Fibroblast of lung (primary cell): ENCODE results near the gene ITIH3. TPM values are rescaled to one million over a fixed set of nuclear protein-coding genes. Genes with fewer than 3 reads are reported as not detected.

Source experiments
- DNase-seq, 2 donors: peaks; one replicate each; pipeline versions ENCODE4 v3.0.0 to v3.0.0-alpha.2; 2010; ENCODE audit warnings: low read depth in 2 of 2
- H2AFZ ChIP-seq: 2 replicates; pipeline ENCODE4 v1.5.1; 2012; ENCODE audit warnings: low read length, control low read depth, inconsistent platforms
- H3K27ac ChIP-seq: 2 replicates; pipeline ENCODE4 v1.5.1; 2011; ENCODE audit warnings: low read length, control low read depth; ENCODE audit not compliant: insufficient read depth
- H3K27me3 ChIP-seq: 2 replicates; pipeline ENCODE4 v1.5.1; 2011; ENCODE audit warnings: mild to moderate bottlenecking, low read length; ENCODE audit not compliant: control insufficient read depth, insufficient read depth
- H3K36me3 ChIP-seq: 2 replicates; pipeline ENCODE4 v1.5.1; 2011; ENCODE audit warnings: low read length; ENCODE audit not compliant: control insufficient read depth, insufficient read depth
- H3K4me1 ChIP-seq: 2 replicates; pipeline ENCODE4 v1.5.1; 2011; ENCODE audit warnings: low read length; ENCODE audit not compliant: control insufficient read depth, insufficient read depth; ENCODE audit errors: extremely low read depth
- H3K4me2 ChIP-seq: 2 replicates; pipeline ENCODE4 v1.5.1; 2011; ENCODE audit warnings: low read length, control low read depth; ENCODE audit not compliant: insufficient read depth; ENCODE audit errors: extremely low read depth
- H3K4me3 ChIP-seq, 4 experiments: fragments of 200-600 bp in 1 of 4; sonication (generic) in 1 of 4; replicated peaks in 1 of 4; 2 replicates each; pipeline ENCODE4 v1.5.1; 2011 to 2016; ENCODE audit warnings: low read length in 4 of 4, low read depth in 3 of 4, mild to moderate bottlenecking in 3 of 4, control low read depth in 2 of 4, inconsistent platforms in 1 of 4, mixed read lengths in 1 of 4; ENCODE audit not compliant: insufficient read depth in 1 of 4; ENCODE audit errors: control extremely low read depth in 1 of 4
- H3K79me2 ChIP-seq: 2 replicates; pipeline ENCODE4 v1.5.1; 2012; ENCODE audit warnings: mild to moderate bottlenecking, low read length, inconsistent platforms; ENCODE audit not compliant: control insufficient read depth, insufficient read depth
- H3K9ac ChIP-seq: 2 replicates; pipeline ENCODE4 v1.5.1; 2011; ENCODE audit warnings: mild to moderate bottlenecking, low read length, control low read depth; ENCODE audit not compliant: insufficient read depth
- H3K9me3 ChIP-seq: 2 replicates; pipeline ENCODE4 v1.5.1; 2012; ENCODE audit warnings: low read depth, low read length; ENCODE audit not compliant: control insufficient read depth, insufficient read depth
- H4K20me1 ChIP-seq: 2 replicates; pipeline ENCODE4 v1.5.1; 2011; ENCODE audit warnings: low read length; ENCODE audit not compliant: control insufficient read depth, insufficient read depth; ENCODE audit errors: extremely low read depth
- EZH2 ChIP-seq: IDR thresholded peaks from 2 replicates; pipeline ENCODE4 v1.5.1; 2012; ENCODE audit warnings: low read length, control low read depth, mild to moderate bottlenecking; ENCODE audit errors: missing control alignments
- polyA plus RNA-seq, 2 donors: library from polyadenylated mRNA; depleted of rRNA in 1 of 2; stranded (reverse) in 1 of 2; unstranded in 1 of 2; fragments of >200 nt; gene quantifications; 2 replicates each; pipeline ENCODE4 v1.2.1, GENCODE V29; 2011 to 2012; ENCODE audit warnings: missing spikeins in 1 of 2
- total RNA-seq: library from RNA; depleted of rRNA; stranded (reverse); fragments of >200 nt; gene quantifications from 2 replicates; pipeline ENCODE4 v1.2.1, GENCODE V29; 2014
- TF ChIP-seq, protein P1 (sequence below), 2 donors: IDR thresholded peaks in 1 of 2; conservative IDR thresholded peaks in 1 of 2; 1 replicate in 1 of 2; 2 replicates in 1 of 2; pipeline ENCODE4 v1.5.1; 2011 to 2012; ENCODE audit warnings: low read length in 2 of 2, control low read depth in 1 of 2, inconsistent platforms in 1 of 2, low read depth in 1 of 2, mild to moderate bottlenecking in 1 of 2

Gene ITIH3
- total and polyA plus RNA-seq, 2 donors (not counting 1 experiment from before 2014, with no cell fraction given): 0.17 to 1.5 TPM

DNA sequence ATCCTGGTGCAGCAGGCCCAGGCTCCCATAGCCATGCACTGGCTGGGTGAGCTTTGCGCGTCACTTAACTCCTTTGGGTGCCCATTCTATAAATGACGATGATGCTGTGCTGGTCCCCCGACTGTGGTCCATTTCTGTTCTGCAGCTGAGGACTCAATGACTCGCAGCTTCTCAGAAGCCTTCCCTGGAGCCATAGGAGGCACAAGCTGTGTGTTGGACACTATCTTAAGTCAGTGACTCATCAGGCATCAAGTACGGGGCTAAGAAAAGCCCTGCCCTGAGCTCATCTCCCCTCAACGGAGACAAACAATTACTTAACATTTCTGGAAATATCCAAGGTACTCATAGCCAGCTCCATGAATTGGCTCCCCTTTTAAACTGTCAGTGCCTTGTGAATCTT, 54.0 kb downstream of the ITIH3 start:
- no peaks in the 10 kb centered on the region for H3K9me3 ChIP-seq
- TF ChIP-seq, protein P1, sequence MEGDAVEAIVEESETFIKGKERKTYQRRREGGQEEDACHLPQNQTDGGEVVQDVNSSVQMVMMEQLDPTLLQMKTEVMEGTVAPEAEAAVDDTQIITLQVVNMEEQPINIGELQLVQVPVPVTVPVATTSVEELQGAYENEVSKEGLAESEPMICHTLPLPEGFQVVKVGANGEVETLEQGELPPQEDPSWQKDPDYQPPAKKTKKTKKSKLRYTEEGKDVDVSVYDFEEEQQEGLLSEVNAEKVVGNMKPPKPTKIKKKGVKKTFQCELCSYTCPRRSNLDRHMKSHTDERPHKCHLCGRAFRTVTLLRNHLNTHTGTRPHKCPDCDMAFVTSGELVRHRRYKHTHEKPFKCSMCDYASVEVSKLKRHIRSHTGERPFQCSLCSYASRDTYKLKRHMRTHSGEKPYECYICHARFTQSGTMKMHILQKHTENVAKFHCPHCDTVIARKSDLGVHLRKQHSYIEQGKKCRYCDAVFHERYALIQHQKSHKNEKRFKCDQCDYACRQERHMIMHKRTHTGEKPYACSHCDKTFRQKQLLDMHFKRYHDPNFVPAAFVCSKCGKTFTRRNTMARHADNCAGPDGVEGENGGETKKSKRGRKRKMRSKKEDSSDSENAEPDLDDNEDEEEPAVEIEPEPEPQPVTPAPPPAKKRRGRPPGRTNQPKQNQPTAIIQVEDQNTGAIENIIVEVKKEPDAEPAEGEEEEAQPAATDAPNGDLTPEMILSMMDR (conservative IDR thresholded peaks at IDR 0.05 in 1 of 2, IDR thresholded peaks at IDR 0.05 in 1 of 2; ENCODE audit: low read depth in 1 of 2, low read length in 2 of 2): no peak
- H3K27me3 ChIP-seq: no peaks in the 10 kb centered on the region
- H3K36me3 ChIP-seq: peaks cover 6% of the 10 kb centered on the region
- H3K4me3 ChIP-seq: no peak overlapping the region
- no peak overlapping the region for H3K27ac ChIP-seq
- H4K20me1 ChIP-seq: no peaks in the 10 kb centered on the region
- no peak overlapping the region for H2AFZ ChIP-seq
- no peak overlapping the region for H3K9ac ChIP-seq
- no peaks in the 10 kb centered on the region for H3K79me2 ChIP-seq
- H3K4me2 ChIP-seq: no peak overlapping the region
- H3K4me1 ChIP-seq: peaks cover 6% of the 10 kb centered on the region
- peak; percentile 60 to 66 for DNase-seq

DNA sequence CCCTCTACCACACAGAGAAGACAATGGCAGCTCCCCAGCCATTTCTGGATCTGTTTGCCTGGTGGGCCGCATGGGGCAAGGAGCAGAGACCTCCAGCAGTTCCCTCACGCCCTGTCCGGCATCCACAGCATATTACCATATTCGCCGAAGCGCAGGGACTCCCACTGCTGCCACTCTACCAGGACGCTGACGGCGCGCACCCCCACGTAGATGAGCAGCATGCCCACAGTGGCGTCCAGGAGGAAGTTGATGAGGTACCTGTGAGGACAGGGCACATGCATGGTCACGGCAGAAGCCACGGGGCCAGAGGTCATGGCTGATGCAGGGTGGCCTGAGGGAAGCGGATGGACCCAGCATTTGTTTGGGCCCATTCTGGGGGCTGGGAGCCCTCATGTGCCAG, 55.1 kb downstream of the ITIH3 start:
- Histone ChIP-seq H3K4me2 (no peak overlapping the region), H2AFZ (no peak overlapping the region), H3K4me1 (peaks cover 6% of the 10 kb centered on the region), H3K9me3 (no peaks in the 10 kb centered on the region), H3K4me3 (no peak overlapping the region), H3K79me2 (no peaks in the 10 kb centered on the region), H3K9ac (no peak overlapping the region), H3K27ac (no peak overlapping the region), H3K36me3 (peaks cover 6% of the 10 kb centered on the region), H3K27me3 (no peaks in the 10 kb centered on the region), H4K20me1 (no peaks in the 10 kb centered on the region)
- no peak for DNase-seq
- TF ChIP-seq EZH2: no peak
- TF ChIP-seq, protein P1 (conservative IDR thresholded peaks at IDR 0.05 in 1 of 2, IDR thresholded peaks at IDR 0.05 in 1 of 2; ENCODE audit: low read depth in 1 of 2, low read length in 2 of 2): no peak

DNA sequence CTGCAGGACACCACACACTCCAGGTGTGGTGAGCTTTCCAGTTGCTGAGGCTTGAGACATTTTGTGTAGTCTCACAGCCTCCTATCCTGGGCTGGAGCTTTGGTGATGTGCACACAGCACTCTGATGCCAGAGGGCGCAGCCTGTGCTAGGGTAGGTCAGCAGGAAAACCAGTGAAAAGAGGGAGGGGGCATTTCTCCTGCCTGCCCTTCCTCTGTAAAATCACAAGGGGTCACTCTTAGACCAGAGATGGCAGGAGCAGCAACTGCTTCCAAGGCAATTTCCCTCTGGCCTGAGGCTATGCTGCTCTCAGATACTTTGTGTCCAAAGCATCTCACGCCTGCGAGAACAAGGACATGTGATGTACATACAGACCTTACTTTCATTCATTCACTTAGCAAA, 56.8 kb downstream of the ITIH3 start:
- Histone ChIP-seq H3K4me2 (no peak overlapping the region), H3K79me2 (no peaks in the 10 kb centered on the region), H3K4me1 (peaks cover 3% of the 10 kb centered on the region), H3K4me3 (no peak overlapping the region), H3K9ac (no peak overlapping the region), H3K36me3 (peaks cover 6% of the 10 kb centered on the region), H4K20me1 (no peaks in the 10 kb centered on the region), H3K9me3 (no peaks in the 10 kb centered on the region), H3K27me3 (no peaks in the 10 kb centered on the region), H2AFZ (no peak overlapping the region), H3K27ac (no peak overlapping the region)
- TF ChIP-seq, protein P1 (conservative IDR thresholded peaks at IDR 0.05 in 1 of 2, IDR thresholded peaks at IDR 0.05 in 1 of 2; ENCODE audit: low read depth in 1 of 2, low read length in 2 of 2): peak; percentile 53 to 65
- no peak for TF ChIP-seq EZH2
- DNase-seq: peak; percentile 16 to 58
